OCI-LY7 (cell line): ENCODE measurements around the gene ATAD3C.

Experiments
- CTCF ChIP-seq: fragments of 200-600 bp; sonication (generic); conservative IDR thresholded peaks from 2 replicates; pipeline ENCODE4 v1.5.1; 2014; ENCODE audit warnings: mild to moderate bottlenecking, antibody characterized with exemption, low read length, moderate library complexity, mixed read lengths
- EZH2phosphoT487 ChIP-seq: fragments of 200-600 bp; sonication (generic); IDR thresholded peaks from 2 replicates; pipeline ENCODE4 v1.6.1; 2018; ENCODE audit warnings: low read depth, borderline replicate concordance, mild to moderate bottlenecking, mixed run types, antibody characterized with exemption, low read length, moderate library complexity, mixed read lengths

GRCh38 chr1:1435911-1436629, 13.4 kb upstream of the ATAD3C start:
- no peak for TF ChIP-seq CTCF
- TF ChIP-seq EZH2phosphoT487: no peak
